Neural crest cell (in vitro differentiated cells): ENCODE results near the gene AOX1. TPM values are rescaled to one million over a fixed set of nuclear protein-coding genes. Genes with fewer than 3 reads are reported as not detected.

Source experiments
- DNase-seq: peaks from one replicate; pipeline ENCODE4 v3.0.0; 2021; ENCODE audit warnings: low read depth, mixed read lengths, low spot score
- H3K27ac Mint-ChIP-seq: one replicate; pipeline ENCODE4 v1.8.0; 2021; ENCODE audit warnings: mild to moderate bottlenecking, mixed read lengths; ENCODE audit not compliant: unreplicated experiment
- H3K27me3 Mint-ChIP-seq: 2 replicates; pipeline ENCODE4 v1.8.0; 2021; ENCODE audit warnings: low read depth, mild to moderate bottlenecking, mixed read lengths
- H3K36me3 Mint-ChIP-seq: 2 replicates; pipeline ENCODE4 v1.8.0; 2021; ENCODE audit warnings: low read depth, mild to moderate bottlenecking, mixed read lengths
- H3K4me1 Mint-ChIP-seq: 2 replicates; pipeline ENCODE4 v1.8.0; 2021; ENCODE audit warnings: mixed read lengths
- H3K4me3 Mint-ChIP-seq: one replicate; pipeline ENCODE4 v1.8.0; 2021; ENCODE audit warnings: mild to moderate bottlenecking, mixed read lengths
- H3K9me3 Mint-ChIP-seq: 2 replicates; pipeline ENCODE4 v1.8.0; 2021; ENCODE audit warnings: mixed read lengths
- CTCF ChIP-seq: fragments of 200-600 bp; sonication (generic); conservative IDR thresholded peaks from 2 replicates; pipeline ENCODE4 v1.5.0; 2021; ENCODE audit warnings: antibody characterized with exemption, mild to moderate bottlenecking
- total RNA-seq: library from RNA; stranded (reverse); gene quantifications from 2 replicates; pipeline ENCODE4 v1.2.1, GENCODE V29; 2021

AOX1 gene
- total RNA-seq, 1 donor from 2014 or later = 4.3 TPM

DNA sequence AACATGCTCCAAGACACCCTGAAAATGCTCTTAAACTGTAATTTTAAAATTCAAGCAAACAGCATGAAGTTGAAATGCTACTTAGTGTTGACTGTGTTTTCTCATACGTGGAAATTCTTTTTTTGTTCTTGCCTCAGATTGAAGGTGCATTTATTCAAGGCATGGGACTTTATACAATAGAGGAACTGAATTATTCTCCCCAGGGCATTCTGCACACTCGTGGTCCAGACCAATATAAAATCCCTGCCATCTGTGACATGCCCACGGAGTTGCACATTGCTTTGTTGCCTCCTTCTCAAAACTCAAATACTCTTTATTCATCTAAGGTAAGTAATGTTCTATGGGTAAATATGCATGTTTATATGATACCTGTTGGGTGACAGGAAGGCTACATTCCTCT is 82.7 kb downstream of the AOX1 start:
- no peak for TF ChIP-seq CTCF
- peaks cover 10% of the 10 kb centered on the region for H3K4me1 Mint-ChIP-seq
- H3K9me3 Mint-ChIP-seq = peaks cover 2% of the 10 kb centered on the region
- H3K4me3 Mint-ChIP-seq = no peak overlapping the region
- H3K36me3 Mint-ChIP-seq = no peaks in the 10 kb centered on the region
- DNase-seq = no peak
- H3K27me3 Mint-ChIP-seq = no peaks in the 10 kb centered on the region
- no peak overlapping the region for H3K27ac Mint-ChIP-seq

DNA sequence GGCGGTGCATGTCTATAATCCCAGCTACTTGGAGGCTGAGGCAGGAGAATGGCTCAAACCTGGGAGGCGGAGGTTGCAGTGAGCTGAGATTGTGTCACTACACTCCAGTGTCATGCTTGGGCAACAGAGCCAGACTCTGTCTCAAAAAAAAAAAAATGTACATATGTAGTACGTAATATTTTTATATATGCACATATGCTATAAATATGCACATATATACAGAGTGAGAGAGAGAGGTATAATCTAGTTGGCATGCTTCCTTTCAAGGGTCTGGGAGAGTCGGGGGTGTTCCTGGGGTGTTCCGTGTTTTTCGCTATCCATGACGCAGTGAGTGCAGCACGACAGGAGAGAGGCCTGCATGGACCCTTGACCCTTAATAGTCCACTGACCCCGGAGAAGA is 83.5 kb downstream of the AOX1 start:
- Mint-ChIP-seq H3K4me1 (peaks cover 10% of the 10 kb centered on the region), H3K36me3 (no peaks in the 10 kb centered on the region), H3K9me3 (peaks cover 2% of the 10 kb centered on the region), H3K4me3 (no peak overlapping the region), H3K27ac (no peak overlapping the region), H3K27me3 (no peaks in the 10 kb centered on the region)
- no peak for DNase-seq
- no peak for TF ChIP-seq CTCF

GRCh38 chr2:200670313-200670712 is 84.5 kb downstream of the AOX1 start:
- H3K9me3 Mint-ChIP-seq = peaks cover 2% of the 10 kb centered on the region
- peaks cover 10% of the 10 kb centered on the region for H3K4me1 Mint-ChIP-seq
- H3K27ac Mint-ChIP-seq = peak overlapping the region; percentile 82
- no peak for TF ChIP-seq CTCF
- no peak overlapping the region for H3K4me3 Mint-ChIP-seq
- no peaks in the 10 kb centered on the region for H3K27me3 Mint-ChIP-seq
- DNase-seq = no peak
- H3K36me3 Mint-ChIP-seq = no peaks in the 10 kb centered on the region

- no peak overlapping the region for H3K4me3 Mint-ChIP-seq
- no peak overlapping the region for H3K27ac Mint-ChIP-seq
- no peaks in the 10 kb centered on the region for H3K27me3 Mint-ChIP-seq
- H3K36me3 Mint-ChIP-seq = no peaks in the 10 kb centered on the region
- peaks cover 10% of the 10 kb centered on the region for H3K4me1 Mint-ChIP-seq
- DNase-seq = no peak
- H3K9me3 Mint-ChIP-seq = peaks cover 2% of the 10 kb centered on the region
- TF ChIP-seq CTCF = no peak
Observed at GRCh38 chr2:200670751-200671150, 84.9 kb downstream of the AOX1 start.

GRCh38 chr2:200673191-200673590 is 87.4 kb downstream of the AOX1 start:
- DNase-seq = no peak
- no peaks in the 10 kb centered on the region for H3K9me3 Mint-ChIP-seq
- H3K27ac Mint-ChIP-seq = no peak overlapping the region
- H3K4me3 Mint-ChIP-seq = no peak overlapping the region
- no peaks in the 10 kb centered on the region for H3K36me3 Mint-ChIP-seq
- peaks cover 10% of the 10 kb centered on the region for H3K4me1 Mint-ChIP-seq
- H3K27me3 Mint-ChIP-seq = no peaks in the 10 kb centered on the region
- TF ChIP-seq CTCF = no peak

GRCh38 chr2:200674837-200675236 is 89.0 kb downstream of the AOX1 start:
- H3K4me1 Mint-ChIP-seq = peaks cover 7% of the 10 kb centered on the region
- no peak for DNase-seq
- H3K9me3 Mint-ChIP-seq = no peaks in the 10 kb centered on the region
- no peaks in the 10 kb centered on the region for H3K27me3 Mint-ChIP-seq
- H3K27ac Mint-ChIP-seq = no peak overlapping the region
- H3K4me3 Mint-ChIP-seq = no peak overlapping the region
- H3K36me3 Mint-ChIP-seq = no peaks in the 10 kb centered on the region
- no peak for TF ChIP-seq CTCF
